ENCODE data around the gene MRPL49. TPM values are rescaled to one million over a fixed set of nuclear protein-coding genes. Genes with fewer than 3 reads are reported as not detected.
A peak's percentile ranks its signal among the peaks of the same experiment; 100 is the strongest.

Gene MRPL49
- total and polyA plus RNA-seq, 2 of the 13 experiments (the other 11 are each of a cell fraction or from before 2014, with no cell fraction given), result 39.2 to 53.3 TPM

GRCh38 chr11:65095974-65096806 lies 25.9 kb upstream of the MRPL49 start, which contains the start of gene VPS51 (continued):
- TF ChIP-seq, protein P1, sequence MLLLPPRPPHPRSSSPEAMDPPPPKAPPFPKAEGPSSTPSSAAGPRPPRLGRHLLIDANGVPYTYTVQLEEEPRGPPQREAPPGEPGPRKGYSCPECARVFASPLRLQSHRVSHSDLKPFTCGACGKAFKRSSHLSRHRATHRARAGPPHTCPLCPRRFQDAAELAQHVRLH (CRISPR knock-in tag; IDR thresholded peaks at IDR 0.05; ENCODE audit: borderline replicate concordance, low read depth), result peak; percentile 82; the same call in 1 of the 2 replicates
- TF ChIP-seq CHCHD3 (CRISPR knock-in tag; IDR thresholded peaks at IDR 0.05) (no peak), ZNF501 (CRISPR knock-in tag; IDR thresholded peaks at IDR 0.05) (peak; percentile 70), PLRG1 (conservative IDR thresholded peaks at IDR 0.05) (no peak), ZBTB49 (CRISPR knock-in tag; IDR thresholded peaks at IDR 0.05; ENCODE audit: borderline replicate concordance) (no peak), ZNF138 (CRISPR knock-in tag; IDR thresholded peaks at IDR 0.05; ENCODE audit: low read depth) (no peak), HOXA3 (CRISPR knock-in tag; IDR thresholded peaks at IDR 0.05) (peak; percentile 94), ZFYVE20 (CRISPR knock-in tag; IDR thresholded peaks at IDR 0.05; ENCODE audit: borderline replicate concordance, low read depth) (no peak; the same call in 1 of the 2 replicates), MED1 (CRISPR knock-in tag; IDR thresholded peaks at IDR 0.05) (peak; percentile 82), ARID3A (IDR thresholded peaks at IDR 0.05; ENCODE audit: low read depth, low read length) (0 out of 2 replicates have a peak, but pooled peaks have one; percentile 37), TCF7 (IDR thresholded peaks at IDR 0.05; ENCODE audit: low read depth) (peak; percentile 25; the same call in 1 of the 2 replicates), MBNL3 (CRISPR knock-in tag; conservative IDR thresholded peaks at IDR 0.05) (no peak), SALL2 (CRISPR knock-in tag; IDR thresholded peaks at IDR 0.05) (peak; percentile 92; the same call in 1 of the 2 replicates), ATAD3A (CRISPR knock-in tag; IDR thresholded peaks at IDR 0.05) (no peak), ZZZ3 (CRISPR knock-in tag; IDR thresholded peaks at IDR 0.05; ENCODE audit: borderline replicate concordance) (peak; percentile 72; the same call in 1 of the 2 replicates), NBN (conservative IDR thresholded peaks at IDR 0.05) (no peak), KLF16 (CRISPR knock-in tag; IDR thresholded peaks at IDR 0.05) (peak in 1 of 2 experiments; percentile 93; a peak in 2 of 4 replicates), ZNF616 (CRISPR knock-in tag; IDR thresholded peaks at IDR 0.05; ENCODE audit: low read depth) (peak; percentile 85), TGIF2 (CRISPR knock-in tag; IDR thresholded peaks at IDR 0.05) (peak; percentile 89; the same call in 1 of the 2 replicates), ZNF572 (CRISPR knock-in tag; IDR thresholded peaks at IDR 0.05) (no peak), SRSF1 (optimal IDR thresholded peaks at IDR 0.05; ENCODE audit: low read depth, low read length) (no peak), HOXA5 (CRISPR knock-in tag; IDR thresholded peaks at IDR 0.05) (peak; percentile 71; the same call in 1 of the 2 replicates), RARA (CRISPR knock-in tag; IDR thresholded peaks at IDR 0.05) (peak; percentile 36)
- TF ChIP-seq, protein P2, sequence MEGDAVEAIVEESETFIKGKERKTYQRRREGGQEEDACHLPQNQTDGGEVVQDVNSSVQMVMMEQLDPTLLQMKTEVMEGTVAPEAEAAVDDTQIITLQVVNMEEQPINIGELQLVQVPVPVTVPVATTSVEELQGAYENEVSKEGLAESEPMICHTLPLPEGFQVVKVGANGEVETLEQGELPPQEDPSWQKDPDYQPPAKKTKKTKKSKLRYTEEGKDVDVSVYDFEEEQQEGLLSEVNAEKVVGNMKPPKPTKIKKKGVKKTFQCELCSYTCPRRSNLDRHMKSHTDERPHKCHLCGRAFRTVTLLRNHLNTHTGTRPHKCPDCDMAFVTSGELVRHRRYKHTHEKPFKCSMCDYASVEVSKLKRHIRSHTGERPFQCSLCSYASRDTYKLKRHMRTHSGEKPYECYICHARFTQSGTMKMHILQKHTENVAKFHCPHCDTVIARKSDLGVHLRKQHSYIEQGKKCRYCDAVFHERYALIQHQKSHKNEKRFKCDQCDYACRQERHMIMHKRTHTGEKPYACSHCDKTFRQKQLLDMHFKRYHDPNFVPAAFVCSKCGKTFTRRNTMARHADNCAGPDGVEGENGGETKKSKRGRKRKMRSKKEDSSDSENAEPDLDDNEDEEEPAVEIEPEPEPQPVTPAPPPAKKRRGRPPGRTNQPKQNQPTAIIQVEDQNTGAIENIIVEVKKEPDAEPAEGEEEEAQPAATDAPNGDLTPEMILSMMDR (CRISPR knock-in tag; IDR thresholded peaks at IDR 0.05), result peak; percentile 28; the same call in 1 of the 2 replicates

Data from HepG2 (cell line).